Stimulated activated CD8-positive, alpha-beta memory T cell treated with anti-CD3 and anti-CD28 coated beads, Interleukin-7, amount 100 ng/mL, for 24 hours (primary cell): ENCODE results near the gene SLC9A9.

Source experiments
- DNase-seq: peaks from one replicate; pipeline ENCODE4 v3.0.0-alpha.2; 2020; ENCODE audit warnings: low read depth

SLC9A9 gene

DNA sequence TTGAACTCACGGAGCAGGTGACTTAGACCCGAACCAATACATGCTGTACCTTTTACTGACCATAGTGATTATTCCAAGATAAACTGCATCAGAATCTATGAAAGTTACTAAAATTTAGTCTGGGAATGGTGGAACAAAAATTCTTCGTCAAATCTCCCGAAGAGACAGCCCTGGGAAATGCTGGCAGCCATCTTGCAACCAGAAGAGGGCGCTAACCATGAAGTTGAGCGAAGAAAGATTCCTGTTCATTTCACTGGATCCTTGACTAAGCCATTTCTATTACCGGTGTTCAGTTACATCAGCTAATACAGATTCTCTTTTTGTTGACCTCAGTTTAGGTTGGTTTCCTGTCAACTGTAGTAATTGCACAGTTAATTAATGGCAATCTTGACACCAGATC lies 199.6 kb downstream of the SLC9A9 start:
- no peak for DNase-seq

- no peak for DNase-seq
Measured at GRCh38 chr3:143648218-143648617, 200.1 kb downstream of the SLC9A9 start.

- DNase-seq: no peak
Measured at GRCh38 chr3:143644370-143645089, 203.7 kb downstream of the SLC9A9 start.

- no peak for DNase-seq
Measured at GRCh38 chr3:143643905-143644304, 204.4 kb downstream of the SLC9A9 start.

- no peak for DNase-seq
Measured at GRCh38 chr3:143640774-143641173, 207.5 kb downstream of the SLC9A9 start.

GRCh38 chr3:143637133-143637532 lies 211.1 kb downstream of the SLC9A9 start:
- no peak for DNase-seq

DNA sequence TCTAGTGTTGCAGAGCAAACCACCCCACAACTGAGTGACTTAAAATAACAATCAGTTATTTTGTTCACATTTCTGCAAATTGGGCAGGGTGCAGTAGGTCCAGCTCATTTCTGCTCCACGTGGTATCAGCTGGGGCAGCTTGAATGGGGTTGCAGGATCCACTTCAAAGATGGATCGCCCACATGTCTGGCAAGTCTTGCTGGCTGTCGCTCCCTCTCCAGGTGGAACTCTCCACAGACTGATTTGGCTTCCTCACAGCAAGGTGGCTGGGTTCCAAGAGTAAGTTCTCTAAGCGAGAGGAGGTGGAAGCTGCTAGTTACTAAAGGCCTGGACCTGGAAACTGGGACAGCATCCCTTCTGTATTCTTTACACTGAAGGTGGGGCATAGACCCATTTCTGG lies 213.3 kb downstream of the SLC9A9 start:
- no peak for DNase-seq

- no peak for DNase-seq
Measured at GRCh38 chr3:143634427-143634826, 213.8 kb downstream of the SLC9A9 start.

GRCh38 chr3:143633816-143634215 lies 214.5 kb downstream of the SLC9A9 start:
- no peak for DNase-seq

DNA sequence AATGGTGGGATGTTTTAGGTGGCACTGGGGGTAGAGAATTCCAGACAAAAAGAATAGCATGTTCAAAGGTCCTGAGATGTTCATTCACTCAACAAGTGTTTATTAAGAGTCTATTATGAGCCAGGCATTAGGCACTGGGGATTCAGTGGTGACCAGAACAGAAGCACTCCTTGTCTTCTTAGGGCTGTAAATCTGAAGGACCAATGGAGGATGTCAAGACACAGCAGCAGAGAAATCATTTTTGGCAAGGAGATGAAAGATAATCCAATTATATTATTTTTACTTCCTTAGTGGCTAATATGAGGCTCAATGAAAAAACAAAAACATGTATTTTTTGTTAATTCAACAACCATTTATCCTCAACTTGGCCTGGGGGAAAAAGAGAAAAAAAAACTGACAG lies 218.5 kb downstream of the SLC9A9 start:
- no peak for DNase-seq

DNA sequence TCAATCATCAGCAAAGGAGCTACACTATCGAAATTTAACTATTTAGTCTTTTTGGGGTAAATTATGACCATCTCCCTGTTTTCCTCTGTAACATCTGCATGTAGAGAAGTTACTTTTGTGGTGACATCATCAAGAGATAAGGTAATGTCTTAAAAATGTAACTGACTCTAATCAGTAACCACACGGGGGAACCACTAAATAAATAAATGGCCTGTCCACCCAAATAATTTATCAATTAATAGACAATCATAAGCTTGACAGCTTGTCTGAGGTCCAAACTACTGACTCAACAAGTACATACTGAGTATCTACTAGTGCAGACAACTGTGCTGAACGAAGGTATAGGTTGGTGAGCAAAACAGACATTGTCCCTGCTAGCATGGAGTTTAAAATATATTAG lies 219.3 kb downstream of the SLC9A9 start:
- DNase-seq: no peak

- no peak for DNase-seq
Measured at GRCh38 chr3:143627336-143627735, 220.9 kb downstream of the SLC9A9 start.

- no peak for DNase-seq
Measured at GRCh38 chr3:143619231-143619630, 229.0 kb downstream of the SLC9A9 start.

GRCh38 chr3:143617050-143617449 lies 231.2 kb downstream of the SLC9A9 start:
- no peak for DNase-seq

- DNase-seq: no peak
Measured at GRCh38 chr3:143613226-143613625, 235.0 kb downstream of the SLC9A9 start.

DNA sequence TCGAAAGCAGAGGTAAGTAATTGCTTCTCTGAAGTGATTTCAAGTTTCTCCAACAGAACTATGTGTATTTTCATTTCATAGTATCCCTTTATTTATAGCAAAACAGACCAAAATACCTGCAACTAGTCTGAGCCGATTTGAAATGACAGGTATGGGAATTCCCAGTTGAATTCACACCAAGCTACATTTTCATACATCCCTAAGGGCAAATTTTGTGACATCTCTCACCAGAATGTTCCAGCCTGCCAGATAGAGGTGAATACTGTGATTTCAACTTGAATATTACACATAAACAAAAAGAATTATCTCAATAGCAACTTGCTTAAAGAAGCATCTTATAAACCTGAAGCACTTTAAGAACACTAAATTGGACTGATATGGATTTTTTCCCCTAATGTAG lies 235.7 kb downstream of the SLC9A9 start:
- no peak for DNase-seq

DNA sequence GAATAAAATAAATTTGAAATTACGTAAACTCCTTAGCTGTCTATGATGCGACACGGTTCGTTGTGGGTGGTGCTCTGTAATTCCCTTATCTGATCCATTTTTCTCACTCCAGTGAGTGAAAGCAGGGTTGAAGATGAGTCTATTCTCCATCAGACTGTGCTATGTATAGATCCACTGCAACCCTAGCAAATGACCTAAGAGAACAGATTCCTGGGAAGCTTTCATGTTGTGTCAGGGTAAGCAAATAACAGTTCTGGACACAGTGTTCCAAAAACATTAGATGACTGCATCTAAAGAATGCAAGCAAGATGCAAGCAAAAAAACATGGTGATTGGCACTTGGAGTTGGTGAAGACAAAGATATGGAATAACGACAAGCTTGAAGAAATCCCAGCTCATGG lies 239.3 kb downstream of the SLC9A9 start:
- no peak for DNase-seq

DNA sequence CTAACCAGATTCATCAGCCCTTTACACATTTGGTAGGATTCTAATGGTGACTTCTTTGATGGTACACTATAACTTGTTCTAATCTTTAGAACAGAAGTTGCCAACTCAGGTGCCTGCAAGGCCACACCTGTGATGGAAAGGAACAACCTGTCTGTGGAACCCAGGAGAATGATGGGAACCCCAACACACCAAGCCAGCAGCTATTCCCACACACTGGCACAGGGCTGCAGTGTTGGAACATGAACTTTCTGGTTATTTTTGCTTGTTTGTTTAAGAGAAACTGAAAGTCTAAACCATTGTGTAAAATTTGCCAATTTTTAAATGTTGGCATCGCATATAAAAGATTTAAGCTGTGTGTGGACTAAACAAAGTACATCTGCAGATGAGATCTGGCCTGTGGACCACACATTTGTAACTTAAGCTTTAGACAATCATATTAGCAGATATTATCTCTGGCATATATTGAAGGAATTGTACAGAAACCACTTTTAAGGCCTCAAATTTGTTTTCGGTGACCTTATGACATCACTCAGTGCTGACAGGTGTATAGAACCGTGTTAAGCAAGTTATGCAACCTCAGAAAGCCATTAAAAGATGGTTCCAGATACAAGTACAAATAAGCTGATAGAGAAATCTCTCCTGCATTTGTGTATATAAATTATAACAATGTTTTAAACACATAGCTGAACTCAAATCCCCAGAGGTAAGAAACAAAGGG lies 242.9 kb downstream of the SLC9A9 start:
- no peak for DNase-seq

DNA sequence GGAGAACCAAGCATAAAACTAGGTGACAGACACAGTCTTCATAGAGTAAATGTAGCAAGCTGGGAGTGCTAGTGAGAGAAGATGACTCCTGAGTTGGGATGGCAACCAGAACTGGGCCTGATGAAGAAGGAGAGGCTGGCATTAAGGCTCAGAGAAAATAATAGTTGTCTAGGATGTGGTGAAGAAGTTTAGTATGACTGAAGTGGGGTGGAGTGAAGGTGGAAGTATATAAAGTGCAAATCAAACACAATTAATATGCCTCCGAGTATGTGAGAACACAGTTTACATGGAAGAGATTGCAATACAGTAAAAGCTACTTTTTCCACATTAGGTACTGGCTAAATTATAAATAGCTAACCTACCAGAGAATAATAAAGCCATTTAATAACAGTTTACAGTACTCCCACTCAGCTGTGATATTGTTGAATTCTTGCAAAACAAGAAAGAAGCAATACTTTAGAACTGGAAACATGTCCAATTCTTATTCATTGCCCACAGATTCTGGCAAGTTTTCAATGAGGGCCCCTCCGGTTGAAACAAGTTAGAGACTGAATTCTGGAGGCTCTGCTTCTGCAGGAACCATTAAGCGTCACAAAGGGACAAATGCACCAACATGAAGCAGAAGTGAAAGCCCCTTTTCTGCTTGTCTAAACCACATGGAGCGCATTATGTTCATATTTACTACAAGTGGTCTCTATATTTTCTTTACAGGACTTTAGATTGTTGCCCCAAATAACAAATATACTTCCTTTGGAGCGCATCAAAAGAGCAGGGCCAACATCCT lies 243.7 kb downstream of the SLC9A9 start:
- no peak for DNase-seq

- no peak for DNase-seq
Measured at GRCh38 chr3:143603774-143604173, 244.5 kb downstream of the SLC9A9 start.

DNA sequence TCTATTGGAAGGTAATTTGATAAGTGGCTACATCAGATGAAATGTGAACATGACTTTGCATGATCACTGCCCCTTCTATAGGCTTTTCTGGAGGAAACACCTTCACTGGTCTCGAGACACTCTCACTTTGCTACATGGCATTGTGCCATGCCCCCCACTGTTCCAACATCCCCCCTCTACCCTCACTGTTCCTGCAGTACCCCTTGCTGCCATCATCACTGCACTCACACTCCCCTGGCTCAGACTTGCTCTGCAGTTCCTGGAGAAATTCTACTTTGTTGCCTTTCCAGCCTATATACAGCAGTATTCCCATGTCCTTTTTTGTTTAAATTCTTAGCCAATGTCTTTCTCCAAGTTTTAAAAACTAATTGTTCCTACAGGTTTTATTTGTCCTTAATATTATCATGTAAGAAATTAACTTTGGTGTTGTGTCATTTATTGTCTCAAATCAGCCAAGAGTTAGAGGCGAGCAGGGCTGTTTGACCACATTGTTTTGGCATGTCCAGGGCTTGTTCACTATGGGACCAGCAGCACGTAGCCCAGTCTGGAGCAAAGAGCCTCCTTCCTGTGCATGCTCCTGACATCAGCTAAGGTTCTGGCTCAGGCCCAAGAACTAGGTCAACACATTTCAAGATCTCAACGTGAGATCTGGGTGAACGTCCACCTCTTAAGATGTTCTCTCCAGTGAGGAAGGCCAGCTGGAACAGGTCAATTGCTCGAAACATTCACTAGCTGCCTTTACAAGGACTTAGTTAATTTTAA lies 246.4 kb downstream of the SLC9A9 start:
- no peak for DNase-seq
